ENCODE results near the gene RFTN1.

DNA sequence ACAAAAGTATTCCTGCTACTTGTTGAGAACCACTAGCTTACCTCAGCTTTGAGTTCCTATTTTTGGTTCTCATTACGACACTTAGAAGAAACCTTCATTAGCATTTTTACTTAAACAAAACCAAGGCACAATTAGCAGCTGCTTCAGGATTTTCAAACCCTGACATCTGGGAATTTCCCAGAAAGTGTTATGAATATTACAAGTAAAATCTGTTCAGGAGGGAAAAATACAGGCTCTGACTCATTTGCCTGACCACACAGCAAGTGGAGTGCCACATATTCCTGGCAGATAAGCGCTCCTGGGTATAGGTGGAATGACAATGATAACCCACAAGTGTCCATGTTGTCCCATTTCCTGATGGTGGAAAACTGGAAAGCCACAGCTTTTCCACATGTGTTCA lies 10.3 kb upstream of the RFTN1 start:
- TF ChIP-seq ZC3H10 (CRISPR knock-in tag; IDR thresholded peaks at IDR 0.05) (no peak), RARB (CRISPR knock-in tag; IDR thresholded peaks at IDR 0.05) (no peak), ESRRG (CRISPR knock-in tag; IDR thresholded peaks at IDR 0.05) (no peak), ZNF70 (CRISPR knock-in tag; IDR thresholded peaks at IDR 0.05) (no peak), ZNF8 (CRISPR knock-in tag; IDR thresholded peaks at IDR 0.05) (no peak), ZNF565 (CRISPR knock-in tag; conservative IDR thresholded peaks at IDR 0.05; ENCODE audit: low read depth) (no peak), ARNTL (CRISPR knock-in tag; IDR thresholded peaks at IDR 0.05; ENCODE audit: borderline replicate concordance, low read depth) (no peak), ZFP30 (CRISPR knock-in tag; IDR thresholded peaks at IDR 0.05) (no peak), TCF4 (CRISPR knock-in tag; IDR thresholded peaks at IDR 0.05; ENCODE audit: borderline replicate concordance) (no peak)
- TF ChIP-seq, protein P1, sequence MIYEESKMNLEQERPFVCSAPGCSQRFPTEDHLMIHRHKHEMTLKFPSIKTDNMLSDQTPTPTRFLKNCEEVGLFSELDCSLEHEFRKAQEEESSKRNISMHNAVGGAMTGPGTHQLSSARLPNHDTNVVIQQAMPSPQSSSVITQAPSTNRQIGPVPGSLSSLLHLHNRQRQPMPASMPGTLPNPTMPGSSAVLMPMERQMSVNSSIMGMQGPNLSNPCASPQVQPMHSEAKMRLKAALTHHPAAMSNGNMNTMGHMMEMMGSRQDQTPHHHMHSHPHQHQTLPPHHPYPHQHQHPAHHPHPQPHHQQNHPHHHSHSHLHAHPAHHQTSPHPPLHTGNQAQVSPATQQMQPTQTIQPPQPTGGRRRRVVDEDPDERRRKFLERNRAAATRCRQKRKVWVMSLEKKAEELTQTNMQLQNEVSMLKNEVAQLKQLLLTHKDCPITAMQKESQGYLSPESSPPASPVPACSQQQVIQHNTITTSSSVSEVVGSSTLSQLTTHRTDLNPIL (CRISPR knock-in tag; IDR thresholded peaks at IDR 0.05; ENCODE audit: low read depth) = no peak
- TF ChIP-seq, protein P2, sequence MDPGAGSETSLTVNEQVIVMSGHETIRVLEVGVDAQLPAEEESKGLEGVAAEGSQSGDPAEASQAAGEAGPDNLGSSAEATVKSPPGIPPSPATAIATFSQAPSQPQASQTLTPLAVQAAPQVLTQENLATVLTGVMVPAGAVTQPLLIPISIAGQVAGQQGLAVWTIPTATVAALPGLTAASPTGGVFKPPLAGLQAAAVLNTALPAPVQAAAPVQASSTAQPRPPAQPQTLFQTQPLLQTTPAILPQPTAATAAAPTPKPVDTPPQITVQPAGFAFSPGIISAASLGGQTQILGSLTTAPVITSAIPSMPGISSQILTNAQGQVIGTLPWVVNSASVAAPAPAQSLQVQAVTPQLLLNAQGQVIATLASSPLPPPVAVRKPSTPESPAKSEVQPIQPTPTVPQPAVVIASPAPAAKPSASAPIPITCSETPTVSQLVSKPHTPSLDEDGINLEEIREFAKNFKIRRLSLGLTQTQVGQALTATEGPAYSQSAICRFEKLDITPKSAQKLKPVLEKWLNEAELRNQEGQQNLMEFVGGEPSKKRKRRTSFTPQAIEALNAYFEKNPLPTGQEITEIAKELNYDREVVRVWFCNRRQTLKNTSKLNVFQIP (CRISPR knock-in tag; IDR thresholded peaks at IDR 0.05; ENCODE audit: borderline replicate concordance, low read depth) = no peak
- TF ChIP-seq, protein P3, sequence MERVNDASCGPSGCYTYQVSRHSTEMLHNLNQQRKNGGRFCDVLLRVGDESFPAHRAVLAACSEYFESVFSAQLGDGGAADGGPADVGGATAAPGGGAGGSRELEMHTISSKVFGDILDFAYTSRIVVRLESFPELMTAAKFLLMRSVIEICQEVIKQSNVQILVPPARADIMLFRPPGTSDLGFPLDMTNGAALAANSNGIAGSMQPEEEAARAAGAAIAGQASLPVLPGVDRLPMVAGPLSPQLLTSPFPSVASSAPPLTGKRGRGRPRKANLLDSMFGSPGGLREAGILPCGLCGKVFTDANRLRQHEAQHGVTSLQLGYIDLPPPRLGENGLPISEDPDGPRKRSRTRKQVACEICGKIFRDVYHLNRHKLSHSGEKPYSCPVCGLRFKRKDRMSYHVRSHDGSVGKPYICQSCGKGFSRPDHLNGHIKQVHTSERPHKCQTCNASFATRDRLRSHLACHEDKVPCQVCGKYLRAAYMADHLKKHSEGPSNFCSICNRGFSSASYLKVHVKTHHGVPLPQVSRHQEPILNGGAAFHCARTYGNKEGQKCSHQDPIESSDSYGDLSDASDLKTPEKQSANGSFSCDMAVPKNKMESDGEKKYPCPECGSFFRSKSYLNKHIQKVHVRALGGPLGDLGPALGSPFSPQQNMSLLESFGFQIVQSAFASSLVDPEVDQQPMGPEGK (CRISPR knock-in tag; IDR thresholded peaks at IDR 0.05; ENCODE audit: borderline replicate concordance) = no peak
- TF ChIP-seq, protein P4, sequence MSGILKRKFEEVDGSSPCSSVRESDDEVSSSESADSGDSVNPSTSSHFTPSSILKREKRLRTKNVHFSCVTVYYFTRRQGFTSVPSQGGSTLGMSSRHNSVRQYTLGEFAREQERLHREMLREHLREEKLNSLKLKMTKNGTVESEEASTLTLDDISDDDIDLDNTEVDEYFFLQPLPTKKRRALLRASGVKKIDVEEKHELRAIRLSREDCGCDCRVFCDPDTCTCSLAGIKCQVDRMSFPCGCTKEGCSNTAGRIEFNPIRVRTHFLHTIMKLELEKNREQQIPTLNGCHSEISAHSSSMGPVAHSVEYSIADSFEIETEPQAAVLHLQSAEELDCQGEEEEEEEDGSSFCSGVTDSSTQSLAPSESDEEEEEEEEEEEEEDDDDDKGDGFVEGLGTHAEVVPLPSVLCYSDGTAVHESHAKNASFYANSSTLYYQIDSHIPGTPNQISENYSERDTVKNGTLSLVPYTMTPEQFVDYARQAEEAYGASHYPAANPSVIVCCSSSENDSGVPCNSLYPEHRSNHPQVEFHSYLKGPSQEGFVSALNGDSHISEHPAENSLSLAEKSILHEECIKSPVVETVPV (CRISPR knock-in tag; IDR thresholded peaks at IDR 0.05) = no peak
